GM23248 (cell line): ENCODE results near the gene MED29. TPM values are rescaled to one million over a fixed set of nuclear protein-coding genes. Genes with fewer than 3 reads are reported as not detected.

Experiments
- DNase-seq: peaks from one replicate; pipeline ENCODE4 v3.0.0-alpha.2; 2015
- H2AFZ ChIP-seq: fragments of 200-600 bp; sonication (generic); 2 replicates; pipeline ENCODE4 v1.6.1; 2016; ENCODE audit warnings: antibody characterized with exemption
- H3F3A ChIP-seq: fragments of 200-600 bp; sonication (generic); 2 replicates; pipeline ENCODE4 v1.6.1; 2016; ENCODE audit warnings: mild to moderate bottlenecking, antibody characterized with exemption, mixed run types; ENCODE audit not compliant: insufficient read depth
- H3K27ac ChIP-seq: fragments of 200-600 bp; sonication (generic); 2 replicates; pipeline ENCODE4 v1.5.1; 2016; ENCODE audit warnings: mild to moderate bottlenecking
- H3K27me3 ChIP-seq: fragments of 200-600 bp; sonication (generic); replicated peaks from 2 replicates; pipeline ENCODE4 v1.6.1; 2016; ENCODE audit warnings: mild to moderate bottlenecking; ENCODE audit not compliant: insufficient read depth
- H3K36me3 ChIP-seq: fragments of 200-600 bp; sonication (generic); 2 replicates; pipeline ENCODE4 v1.6.1; 2016; ENCODE audit warnings: low read depth, mild to moderate bottlenecking
- H3K4me1 ChIP-seq: fragments of 200-600 bp; sonication (generic); 2 replicates; pipeline ENCODE4 v1.6.1; 2016; ENCODE audit warnings: mild to moderate bottlenecking; ENCODE audit not compliant: insufficient read depth
- H3K4me2 ChIP-seq: fragments of 200-600 bp; sonication (generic); one replicate; pipeline ENCODE4 v1.6.1; 2016; ENCODE audit warnings: mild to moderate bottlenecking; ENCODE audit not compliant: unreplicated experiment
- H3K4me3 ChIP-seq: fragments of 200-600 bp; sonication (generic); 2 replicates; pipeline ENCODE4 v1.5.1; 2016; ENCODE audit warnings: mild to moderate bottlenecking
- H3K79me2 ChIP-seq: fragments of 200-600 bp; sonication (generic); 2 replicates; pipeline ENCODE4 v1.6.1; 2016; ENCODE audit warnings: mild to moderate bottlenecking; ENCODE audit not compliant: insufficient read depth
- H3K9ac ChIP-seq: fragments of 200-600 bp; sonication (generic); 2 replicates; pipeline ENCODE4 v1.6.1; 2016; ENCODE audit warnings: mild to moderate bottlenecking
- H3K9me2 ChIP-seq: fragments of 200-600 bp; sonication (generic); 2 replicates; pipeline ENCODE4 v1.6.1; 2016; ENCODE audit warnings: mixed run types, mild to moderate bottlenecking, moderate library complexity; ENCODE audit not compliant: insufficient read depth
- H3K9me3 ChIP-seq: fragments of 200-600 bp; sonication (generic); one replicate; pipeline ENCODE4 v1.6.1; 2017; ENCODE audit warnings: low read depth
- H4K20me1 ChIP-seq: fragments of 200-600 bp; sonication (generic); 2 replicates; pipeline ENCODE4 v1.6.0; 2016; ENCODE audit not compliant: insufficient read depth
- EZH2 ChIP-seq: fragments of 200-600 bp; sonication (generic); IDR thresholded peaks from 2 replicates; pipeline ENCODE4 v1.6.1; 2018; ENCODE audit warnings: antibody characterized with exemption, mild to moderate bottlenecking; ENCODE audit not compliant: insufficient read depth, poor library complexity, severe bottlenecking
- EZH2phosphoT487 ChIP-seq: fragments of 200-600 bp; sonication (generic); IDR thresholded peaks from 2 replicates; pipeline ENCODE4 v1.6.1; 2018; ENCODE audit warnings: antibody characterized with exemption, moderate library complexity, mild to moderate bottlenecking, low read depth; ENCODE audit not compliant: insufficient read depth
- WGBS, 2 experiments: methylation state at CpG; one replicate each; pipeline ENCODE4 v1.1.6; 2015 to 2017; ENCODE audit warnings: low lambda C conversion rate in 2 of 2, low coverage in 1 of 2; ENCODE audit errors: missing lambda C conversion rate in 2 of 2; 5-methylcytosine and 5-hydroxymethylcytosine counted together
- in situ Hi-C: fragments of 300-500 bp; cut with MboI; formaldehyde crosslinking; loops from 2 replicates; pipeline ENCODE4 v1.15.0; 2020
- polyA plus RNA-seq: library from polyadenylated mRNA; unstranded; fragments of >200 nt; fragmentation: Nextera tagmentation; extraction: Ambion mirVana; gene quantifications from 2 replicates; pipeline ENCODE4 v1.2.1, GENCODE V29; 2016
- total RNA-seq: library from RNA; depleted of rRNA; stranded (reverse); fragments of >200 nt; shearing (Covaris generic); gene quantifications from 2 replicates; pipeline ENCODE4 v1.2.3, GENCODE V29; 2014; rRNA removed

Gene MED29, protein sequence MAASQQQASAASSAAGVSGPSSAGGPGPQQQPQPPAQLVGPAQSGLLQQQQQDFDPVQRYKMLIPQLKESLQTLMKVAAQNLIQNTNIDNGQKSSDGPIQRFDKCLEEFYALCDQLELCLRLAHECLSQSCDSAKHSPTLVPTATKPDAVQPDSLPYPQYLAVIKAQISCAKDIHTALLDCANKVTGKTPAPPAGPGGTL
- total RNA-seq: 27.7 and 29.6 TPM in 2 replicates
- 34.9 and 39.2 TPM in 2 replicates for polyA plus RNA-seq

DNA sequence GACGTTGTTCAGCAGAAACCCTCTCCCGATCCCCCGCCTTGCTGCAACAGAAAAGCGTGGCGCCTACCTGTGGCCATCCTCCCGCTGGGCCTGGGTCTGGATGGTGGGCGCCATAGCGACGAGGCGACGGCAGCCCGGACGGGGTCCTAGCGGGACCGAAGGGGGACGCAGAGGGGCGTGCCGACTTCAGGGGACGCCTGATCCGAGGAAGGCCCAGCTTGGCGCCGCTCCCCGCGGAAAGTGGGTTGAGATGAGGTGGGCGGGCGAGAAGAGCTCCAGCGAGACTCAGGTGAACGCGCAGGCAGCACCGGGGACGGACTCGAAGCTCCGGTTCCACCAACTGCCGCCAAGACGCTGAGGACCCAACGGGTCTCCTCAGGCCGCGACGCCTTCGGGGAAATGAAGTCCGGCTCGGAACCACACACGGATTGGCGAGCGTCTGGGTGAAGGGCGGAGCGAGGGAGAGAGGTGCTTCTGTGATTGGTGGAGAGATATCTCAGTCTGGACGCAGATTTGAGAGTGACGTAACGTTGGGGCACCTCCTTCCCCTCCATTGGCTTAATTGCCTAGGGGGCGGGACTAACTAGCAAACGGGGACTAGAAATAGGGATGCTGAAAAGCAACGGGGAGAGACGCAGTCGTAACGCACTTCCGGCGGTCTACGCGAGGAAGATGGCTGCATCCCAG lies at the start of gene MED29, which contains the start of gene PAF1:
Gene MED29, plus strand, starts transcription at position 628 of the 687 bp plus-strand sequence. Its CDS starts 45 bp downstream, at position 673.
Gene PAF1, minus strand, starts transcription at position 356 of the 687 bp plus-strand sequence. Its CDS starts 242 bp downstream, at position 114.
- H3K79me2 ChIP-seq: peaks cover 48% of the 10 kb centered on the region
- H3K9ac ChIP-seq: peak within 1 kb of the TSS; percentile 99
- H3K9me2 ChIP-seq: no peaks in the 10 kb centered on the region
- peaks cover 18% of the 10 kb centered on the region; the same call in 1 of the 2 replicates for H3K36me3 ChIP-seq
- H3K4me1 ChIP-seq: peaks cover 12% of the 10 kb centered on the region
- no peak for TF ChIP-seq EZH2phosphoT487
- no peak for TF ChIP-seq EZH2
- H3K4me3 ChIP-seq: peak within 1 kb of the TSS; percentile 96
- H3K9me3 ChIP-seq: no peaks in the 10 kb centered on the region
- 1% methylated on average over 55 to 59 of the region's 60 CpGs for WGBS, 2 experiments
- peak within 1 kb of the TSS; percentile 100 for H3K4me2 ChIP-seq
- DNase-seq: peak; percentile 100
- no peaks in the 10 kb centered on the region for H4K20me1 ChIP-seq
- peak within 1 kb of the TSS; percentile 90 for H2AFZ ChIP-seq
- in situ Hi-C loops: no loop called here
- H3K27me3 ChIP-seq: no peaks in the 10 kb centered on the region
- peaks cover 9% of the 10 kb centered on the region for H3F3A ChIP-seq
- H3K27ac ChIP-seq: peak within 1 kb of the TSS; percentile 92

DNA sequence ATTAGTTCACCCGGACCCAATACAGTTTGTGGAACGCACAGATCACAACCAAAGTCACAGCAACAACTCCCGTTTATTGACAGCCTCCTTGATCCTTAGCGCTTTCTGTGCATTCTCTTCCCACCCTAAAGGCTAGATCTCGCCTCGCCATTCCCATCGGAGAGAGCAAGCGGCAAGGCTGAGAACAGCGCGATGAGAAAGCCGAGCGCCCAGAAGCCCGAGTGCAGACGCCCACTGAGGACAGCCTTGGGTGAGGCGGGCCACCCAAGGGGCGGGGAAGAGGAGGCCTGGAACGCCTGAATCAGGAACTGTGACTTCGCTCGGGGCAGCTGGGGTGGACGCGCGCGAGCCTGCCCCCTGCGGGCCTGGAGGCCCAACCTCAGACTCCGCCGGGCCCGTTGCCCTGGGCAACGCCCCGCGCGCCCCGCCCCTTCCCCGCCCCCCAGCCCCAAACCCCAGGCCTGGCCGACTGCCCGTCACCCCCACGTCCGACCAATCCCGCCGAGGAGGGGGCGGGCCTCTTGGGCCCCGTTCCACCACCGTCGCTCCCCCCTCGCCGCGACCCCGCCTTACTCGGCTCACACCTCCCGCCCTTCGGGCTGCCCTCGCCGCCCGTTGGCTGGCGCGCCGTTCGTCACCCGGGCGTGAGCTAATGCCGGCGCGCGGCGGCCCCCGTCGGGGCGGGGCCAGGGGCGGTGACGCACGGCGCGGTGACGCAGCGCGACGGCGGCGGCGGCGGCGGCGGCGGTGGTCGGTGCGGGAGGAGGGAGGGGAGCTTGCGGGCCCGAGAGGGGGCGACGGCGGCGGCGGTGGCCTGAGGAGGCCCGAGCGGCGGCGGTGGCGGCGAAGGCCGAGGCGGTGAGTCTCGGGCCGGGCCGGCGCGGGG lies 49.2 kb upstream of the MED29 start, which contains the start of gene SAMD4B:
Gene SAMD4B, plus strand, starts transcription at position 703 of the 886 bp plus-strand sequence. CDS start 14,473 bp downstream, outside the sequence.
- peaks cover 57% of the 10 kb centered on the region for H3K79me2 ChIP-seq
- 1% methylated on average over 30 to 90 of the region's 105 CpGs for WGBS, 2 experiments
- peak within 1 kb of the TSS; percentile 88 for H3K4me2 ChIP-seq
- peak within 1 kb of the TSS; percentile 95 for H3K4me3 ChIP-seq
- peak; percentile 99 for DNase-seq
- no peak for TF ChIP-seq EZH2phosphoT487
- no peak for TF ChIP-seq EZH2
- H3K4me1 ChIP-seq: peaks cover 40% of the 10 kb centered on the region
- no peaks in the 10 kb centered on the region for H3K9me3 ChIP-seq
- H3F3A ChIP-seq: peaks cover 28% of the 10 kb centered on the region
- H3K36me3 ChIP-seq: peaks cover 4% of the 10 kb centered on the region; the same call in 1 of the 2 replicates
- H4K20me1 ChIP-seq: no peaks in the 10 kb centered on the region
- H3K9ac ChIP-seq: peak within 1 kb of the TSS; percentile 99
- in situ Hi-C loops: no loop called here
- H3K27me3 ChIP-seq: no peaks in the 10 kb centered on the region
- H3K27ac ChIP-seq: peak within 1 kb of the TSS; percentile 75
- peak within 1 kb of the TSS; percentile 97 for H2AFZ ChIP-seq
- no peaks in the 10 kb centered on the region for H3K9me2 ChIP-seq

DNA sequence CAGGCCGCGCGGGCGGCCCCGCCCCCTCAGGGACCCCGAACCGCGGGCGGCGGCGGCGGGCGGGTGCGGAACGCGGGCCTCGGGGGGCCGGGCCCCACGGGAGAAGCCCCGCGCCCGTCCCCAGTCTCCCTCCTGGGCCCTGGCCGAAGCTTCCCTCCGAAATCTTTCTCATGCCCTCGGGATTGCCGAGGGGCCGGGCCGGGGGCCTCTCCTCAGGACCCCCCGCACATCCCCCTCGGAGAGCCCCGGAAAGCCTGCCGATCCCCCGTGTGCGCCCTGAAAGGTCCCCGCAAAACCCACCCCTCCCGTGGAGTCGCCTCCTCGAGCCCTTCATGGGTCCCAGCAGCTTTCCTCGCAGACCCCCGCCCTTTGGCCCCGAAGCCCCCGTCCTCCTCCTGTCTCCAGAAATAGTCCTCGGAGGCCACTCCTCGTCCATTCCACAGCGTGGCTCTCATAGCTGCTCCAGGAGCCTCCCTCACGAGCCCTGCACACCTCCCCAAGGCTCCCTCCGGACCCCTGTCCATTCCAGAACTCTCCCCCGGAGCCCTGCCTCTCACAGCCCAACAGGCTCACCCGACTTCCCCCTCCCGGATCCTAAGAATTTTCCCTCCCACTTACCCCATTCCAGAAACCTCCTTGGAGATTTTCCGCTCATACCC lies 48.4 kb upstream of the MED29 start:
- no peaks in the 10 kb centered on the region for H3K9me2 ChIP-seq

More for the DNA sequence above, 48.4 kb upstream of the MED29 start:
- peak; percentile 69 for DNase-seq
- peak overlapping the region; percentile 45 for H3K27ac ChIP-seq
- WGBS, 2 experiments: 1 to 3% methylated on average over 21 to 27 of the region's 51 CpGs
- H3F3A ChIP-seq: peaks cover 36% of the 10 kb centered on the region
- TF ChIP-seq EZH2phosphoT487: no peak
- no peak for TF ChIP-seq EZH2
- H4K20me1 ChIP-seq: 0 out of 2 replicates have a peak, but pooled peaks cover 4% of the 10 kb centered on the region
- H2AFZ ChIP-seq: no peak overlapping the region
- in situ Hi-C loops: no loop called here
- H3K36me3 ChIP-seq: peaks cover 4% of the 10 kb centered on the region; the same call in 1 of the 2 replicates
- H3K9me3 ChIP-seq: no peaks in the 10 kb centered on the region
- peaks cover 65% of the 10 kb centered on the region for H3K79me2 ChIP-seq
- H3K4me3 ChIP-seq: peak overlapping the region; percentile 95
- no peaks in the 10 kb centered on the region for H3K27me3 ChIP-seq
- H3K4me2 ChIP-seq: peak overlapping the region; percentile 88
- peak overlapping the region; percentile 99 for H3K9ac ChIP-seq
- peaks cover 48% of the 10 kb centered on the region for H3K4me1 ChIP-seq
